ENCODE data around the gene KRT78. TPM values are rescaled to one million over a fixed set of nuclear protein-coding genes. Genes with fewer than 3 reads are reported as not detected.
A peak's percentile ranks its signal among the peaks of the same experiment; 100 is the strongest.

KRT78 gene
- total RNA-seq (under 1 TPM in 2 of 6 donors, not detected in 4; 0.35 to 0.56 TPM), polyA plus RNA-seq (1 to 10 TPM in 1 of 2 donors, under 1 TPM in 1; 0.27 to 1.1 TPM)

DNA sequence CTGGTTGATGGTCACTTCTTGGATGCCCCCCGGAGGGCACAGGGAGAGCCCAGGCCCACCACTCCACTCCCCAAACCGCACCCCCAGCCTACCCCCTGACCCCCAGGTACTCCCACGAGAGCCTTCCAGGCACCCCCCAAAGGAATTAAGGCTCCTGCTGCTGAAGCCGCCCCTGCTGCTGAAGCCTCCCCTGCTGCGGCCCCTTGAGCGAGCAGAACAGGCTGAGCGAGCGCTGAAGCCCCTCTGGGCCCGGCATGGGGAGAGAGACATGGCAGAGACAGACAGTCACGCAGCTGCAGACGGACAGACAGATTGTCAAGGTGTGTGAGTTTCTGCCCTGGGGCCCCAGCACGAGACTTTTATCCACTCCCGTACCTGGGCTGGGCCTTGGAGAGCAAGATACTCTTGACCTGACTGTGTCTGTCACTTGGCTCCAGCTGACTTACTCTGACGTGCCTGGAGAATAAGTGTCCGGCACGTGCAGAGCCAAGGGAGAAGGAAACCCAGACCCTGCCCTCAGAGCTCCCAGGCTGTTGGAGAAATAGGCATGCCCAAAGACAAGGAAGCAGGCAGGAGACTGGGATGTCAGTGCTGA is at the start of gene KRT78:
TSS of gene KRT78 (minus strand) at position 334 of the 595 bp plus-strand sequence. CDS start at position 270, 64 bp downstream.
- TF ChIP-seq CTCF (IDR thresholded peaks at IDR 0.05) = no peak
- no peak for DNase-seq
- 80 to 85% methylated on average over 16 of the region's 16 CpGs for WGBS, 2 donors

DNA sequence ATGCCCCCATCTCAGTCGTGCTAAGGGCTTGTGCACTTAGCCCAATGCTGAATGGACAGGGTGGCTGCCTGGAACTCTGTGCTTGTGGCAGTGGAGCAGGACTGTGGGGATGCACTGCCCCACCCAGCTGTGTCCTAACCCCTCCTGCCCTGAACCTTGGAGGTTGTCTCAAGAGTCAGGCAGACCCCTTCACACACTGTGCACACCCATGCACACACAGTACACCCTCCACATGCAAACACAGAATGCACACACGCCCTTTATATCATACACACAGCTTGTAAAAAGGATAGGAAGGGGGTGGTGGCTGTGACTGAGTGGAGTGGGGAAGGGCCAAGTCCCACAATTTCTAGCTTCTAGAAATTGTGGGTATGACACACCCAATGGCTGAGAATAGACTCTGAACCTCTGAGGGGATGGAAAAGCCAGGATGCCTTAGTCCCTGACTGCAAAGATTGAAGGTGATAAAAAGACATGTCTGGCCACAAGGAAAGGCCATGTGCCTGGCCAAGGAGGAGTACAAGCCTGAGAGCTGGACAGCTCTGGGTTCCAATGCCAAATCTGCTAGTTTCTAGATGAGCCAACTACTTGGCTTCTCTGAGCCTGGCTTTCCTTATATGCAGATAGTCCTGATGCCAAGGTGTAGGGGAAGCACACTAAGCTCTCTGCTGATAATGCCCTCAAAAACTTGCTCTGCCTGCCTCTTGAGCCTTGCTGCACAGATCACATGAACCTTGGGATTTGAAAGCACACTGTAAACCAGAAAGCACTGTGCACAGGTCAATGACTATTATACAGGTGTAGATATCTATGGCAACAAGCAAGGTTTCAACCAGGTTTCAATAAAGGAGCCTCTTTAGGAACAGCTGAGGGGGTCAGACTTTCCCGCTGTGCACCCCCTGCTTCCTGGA is 47.7 kb upstream of the KRT78 start:
- intact Hi-C loops (cut with DNase I) = loop anchor here in 1 of 3 donors (10.0 kb wide), 1 partner anchor 78 kb away; no protein-coding TSS in a partner anchor
- no peak overlapping the region for H3K4me3 ChIP-seq
- H3K36me3 ChIP-seq = peaks cover 0 to 47% (median 34%) of the 10 kb centered on the region in 3 donors
- 45 to 59% methylated on average over 3 of the region's 3 CpGs for WGBS, 2 donors
- no peak for DNase-seq
- no peaks in the 10 kb centered on the region for H3K27me3 ChIP-seq
- no peak for FAIRE-seq
- TF ChIP-seq CTCF (IDR thresholded peaks at IDR 0.05) = no peak
- peak overlapping the region; percentile 8 to 57 (median 38) for H3K27ac ChIP-seq
- H3K9me3 ChIP-seq = no peaks in the 10 kb centered on the region
- peaks cover 14 to 56% (median 36%) of the 10 kb centered on the region in 3 donors for H3K4me1 ChIP-seq
- peak; percentile 8 to 24 (median 12) for ATAC-seq

More for the DNA sequence above, at the start of gene KRT78:
- Histone ChIP-seq H3K36me3 (no peaks in the 10 kb centered on the region), H3K4me3 (no peak within 1 kb of the TSS), H3K4me1 (no peaks in the 10 kb centered on the region), H3K27me3 (no peaks in the 10 kb centered on the region), H3K9me3 (no peaks in the 10 kb centered on the region), H3K27ac (no peak within 1 kb of the TSS)
- intact Hi-C loops (cut with DNase I) = no loop called here
- FAIRE-seq (no peak), ATAC-seq (no peak)

GRCh38 chr12:52895726-52896189 is 47.0 kb upstream of the KRT78 start:
- Histone ChIP-seq H3K9me3 (no peaks in the 10 kb centered on the region), H3K27ac (peak overlapping the region; percentile 8 to 57 (median 38)), H3K27me3 (no peaks in the 10 kb centered on the region), H3K36me3 (peaks cover 0 to 40% (median 28%) of the 10 kb centered on the region in 3 donors), H3K4me3 (no peak overlapping the region), H3K4me1 (peaks cover 11 to 49% (median 29%) of the 10 kb centered on the region in 3 donors)
- intact Hi-C loops (cut with DNase I) = loop anchor here in 1 of 3 donors (10.0 kb wide), 1 partner anchor 79 kb away; no protein-coding TSS in a partner anchor
- no peak for TF ChIP-seq CTCF (IDR thresholded peaks at IDR 0.05)
- DNase-seq = peak in 2 of 6 donors; percentile 37 to 69
- FAIRE-seq = no peak
- WGBS, 2 donors = 29 to 38% methylated on average over 2 of the region's 2 CpGs
- ATAC-seq = peak; percentile 27 to 39 (median 30)

- Histone ChIP-seq H3K9me3 (no peaks in the 10 kb centered on the region), H3K4me3 (no peak overlapping the region), H3K36me3 (peaks cover 0 to 14% (median 3%) of the 10 kb centered on the region in 3 donors), H3K27me3 (no peaks in the 10 kb centered on the region), H3K27ac (no peak overlapping the region), H3K4me1 (peaks cover 6 to 25% (median 16%) of the 10 kb centered on the region in 3 donors)
- TF ChIP-seq CTCF (IDR thresholded peaks at IDR 0.05) = no peak
- FAIRE-seq (no peak), DNase-seq (no peak), ATAC-seq (no peak)
- intact Hi-C loops (cut with DNase I) = loop anchor here in 1 of 3 donors (10.0 kb wide), 1 partner anchor 82 kb away; no protein-coding TSS in a partner anchor
Observed at GRCh38 chr12:52892974-52893373, 44.2 kb upstream of the KRT78 start.

All from pancreas (tissue), 10 donors.